Activated CD4-positive, alpha-beta T cell treated with anti-CD3 and anti-CD28 coated beads for 48 hours (primary cell): ENCODE data around the gene GJC1.
"Not testable (repeated sequence)": the region's sequence is repeated elsewhere in the genome, so short reads cannot be mapped to it uniquely, and the experiment has no call there.

ENCODE experiments used
- DNase-seq: peaks from one replicate; pipeline ENCODE4 v3.0.0-alpha.2; 2020

The GJC1 gene

GRCh38 chr17:44842748-44843147, 12.7 kb upstream of the GJC1 start:
- DNase-seq, result no peak

GRCh38 chr17:44840936-44841335, 10.8 kb upstream of the GJC1 start:
- DNase-seq, result peak; percentile 18

GRCh38 chr17:44840274-44840673, 10.2 kb upstream of the GJC1 start:
- DNase-seq, result no peak

GRCh38 chr17:44837196-44837595, 7.1 kb upstream of the GJC1 start:
- no peak for DNase-seq

- no peak for DNase-seq
Observed at GRCh38 chr17:44832805-44833204, 2.7 kb upstream of the GJC1 start.

GRCh38 chr17:44831371-44831770, 1.3 kb upstream of the GJC1 start:
- no peak for DNase-seq

- DNase-seq, result peak; percentile 28
Observed at GRCh38 chr17:44830359-44831288, 537 bp upstream of the GJC1 start.

- DNase-seq, result peak; percentile 16
Observed at GRCh38 chr17:44828919-44829522, 1.1 kb downstream of the GJC1 start.

- DNase-seq, result no peak
Observed at GRCh38 chr17:44827863-44828262, 2.2 kb downstream of the GJC1 start.

GRCh38 chr17:44826123-44826790, 3.8 kb downstream of the GJC1 start:
- DNase-seq, result no peak

GRCh38 chr17:44825236-44825635, 4.9 kb downstream of the GJC1 start:
- not testable (repeated sequence) for DNase-seq

- no peak for DNase-seq
Observed at GRCh38 chr17:44820631-44821212, 9.4 kb downstream of the GJC1 start.

- not testable (repeated sequence) for DNase-seq
Observed at GRCh38 chr17:44818508-44818907, 11.6 kb downstream of the GJC1 start.

- no peak for DNase-seq
Observed at GRCh38 chr17:44812263-44812662, 17.8 kb downstream of the GJC1 start.

- not testable (repeated sequence) for DNase-seq
Observed at GRCh38 chr17:44808656-44809388, 21.3 kb downstream of the GJC1 start.

- no peak for DNase-seq
Observed at GRCh38 chr17:44808156-44808555, 21.9 kb downstream of the GJC1 start.

GRCh38 chr17:44807817-44808155, 22.3 kb downstream of the GJC1 start:
- no peak for DNase-seq

GRCh38 chr17:44807093-44807816, 22.8 kb downstream of the GJC1 start:
- no peak for DNase-seq

- no peak for DNase-seq
Observed at GRCh38 chr17:44804302-44805089, 25.6 kb downstream of the GJC1 start.

- DNase-seq, result no peak
Observed at GRCh38 chr17:44801880-44802279, 28.2 kb downstream of the GJC1 start.

GRCh38 chr17:44798356-44798755, 31.7 kb downstream of the GJC1 start:
- no peak for DNase-seq
